Activated CD4-positive, alpha-beta T cell treated with anti-CD3 and anti-CD28 coated beads, Interleukin-2, Interleukin-4, amounts not matched to agents 100 ng/mL and 50 ng/mL, durations not matched to agents 16 hours and 8 hours (primary cell): Measurements from ENCODE around the gene LIMK2.
"Not testable (repeated sequence)": the region's sequence is repeated elsewhere in the genome, so short reads cannot be mapped to it uniquely, and the experiment has no call there.

ENCODE experiments used
- DNase-seq: peaks from one replicate; pipeline ENCODE4 v3.0.0-alpha.2; 2020; ENCODE audit warnings: low spot score

LIMK2 gene

DNA sequence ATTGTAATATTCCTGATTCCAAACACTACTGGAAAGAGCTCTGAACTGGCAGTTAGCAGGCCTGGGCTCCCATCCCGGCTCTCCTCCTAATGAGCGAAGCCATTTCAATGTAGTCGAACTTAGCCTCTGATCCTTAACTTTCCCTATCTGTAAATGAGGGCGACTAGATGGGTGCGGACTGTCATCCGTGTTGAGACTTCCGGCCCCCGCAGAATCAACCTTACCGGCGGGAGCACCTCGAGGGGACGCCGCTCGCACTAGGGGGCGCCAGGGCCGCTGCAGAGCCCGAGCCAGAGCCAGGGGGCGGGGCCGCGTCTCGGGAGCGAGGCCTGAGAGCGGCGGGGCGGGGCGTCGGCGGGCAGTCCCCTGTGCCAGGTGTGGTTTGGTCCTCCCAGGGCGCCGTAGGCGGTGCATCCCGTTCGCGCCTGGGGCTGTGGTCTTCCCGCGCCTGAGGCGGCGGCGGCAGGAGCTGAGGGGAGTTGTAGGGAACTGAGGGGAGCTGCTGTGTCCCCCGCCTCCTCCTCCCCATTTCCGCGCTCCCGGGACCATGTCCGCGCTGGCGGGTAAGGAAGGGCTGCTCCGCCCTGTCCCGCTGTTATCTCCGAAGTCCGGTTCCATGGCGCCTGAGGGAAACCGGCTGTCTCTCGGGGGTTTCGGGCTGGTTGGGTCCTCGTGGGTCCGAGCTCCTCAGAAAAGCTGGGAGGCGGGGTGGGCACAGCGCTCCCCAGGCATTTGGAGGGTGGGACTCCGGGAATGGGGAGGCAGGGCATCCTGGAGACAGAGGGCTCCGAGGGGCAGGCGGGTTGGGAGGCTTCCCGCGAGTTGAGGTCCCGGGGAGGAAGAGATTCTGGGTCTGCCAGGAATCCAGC is at the start of gene LIMK2:
TSS of gene LIMK2 (plus strand) at position 437 of the 869 bp plus-strand sequence. CDS start at position 548, 111 bp downstream.
- DNase-seq: peak; percentile 96

DNA sequence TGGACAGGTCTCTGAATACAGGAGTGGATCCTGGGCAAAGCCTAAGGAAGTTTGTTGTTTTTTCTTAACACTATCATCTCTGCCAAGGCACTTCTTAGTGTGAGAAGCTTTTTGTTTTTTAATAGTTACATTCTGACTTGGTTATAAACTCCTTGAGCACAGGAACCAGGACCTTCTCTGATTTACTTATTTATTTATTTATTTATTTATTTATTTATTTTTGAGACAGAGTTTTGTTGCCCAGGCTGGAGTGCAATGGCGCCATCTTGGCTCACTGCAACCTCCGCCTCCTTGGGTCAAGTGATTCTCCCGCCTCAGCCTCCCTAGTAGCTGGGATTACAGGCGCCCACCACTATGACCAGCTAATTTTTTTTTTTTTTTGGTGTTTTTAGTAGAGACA is 41.1 kb upstream of the LIMK2 start:
- no peak for DNase-seq

DNA sequence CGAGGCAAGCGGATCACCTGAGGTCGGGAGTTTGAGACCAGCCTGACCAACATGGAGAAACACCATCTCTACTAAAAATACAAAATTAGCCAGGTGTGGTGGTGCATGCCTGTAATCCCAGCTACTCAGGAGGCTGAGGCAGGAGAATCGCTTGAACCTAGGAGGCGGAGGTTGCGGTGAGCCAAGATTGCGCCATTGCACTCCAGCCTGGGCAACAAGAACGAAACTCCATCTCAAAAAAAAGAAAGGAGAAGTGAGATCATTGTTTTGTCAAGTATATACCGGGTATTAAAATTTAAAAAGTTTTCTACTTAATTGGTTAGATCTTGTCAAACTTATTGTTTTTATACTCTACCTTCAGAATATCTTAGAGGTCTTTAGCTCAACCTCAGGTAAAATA is 40.4 kb upstream of the LIMK2 start:
- DNase-seq: not testable (repeated sequence)

DNA sequence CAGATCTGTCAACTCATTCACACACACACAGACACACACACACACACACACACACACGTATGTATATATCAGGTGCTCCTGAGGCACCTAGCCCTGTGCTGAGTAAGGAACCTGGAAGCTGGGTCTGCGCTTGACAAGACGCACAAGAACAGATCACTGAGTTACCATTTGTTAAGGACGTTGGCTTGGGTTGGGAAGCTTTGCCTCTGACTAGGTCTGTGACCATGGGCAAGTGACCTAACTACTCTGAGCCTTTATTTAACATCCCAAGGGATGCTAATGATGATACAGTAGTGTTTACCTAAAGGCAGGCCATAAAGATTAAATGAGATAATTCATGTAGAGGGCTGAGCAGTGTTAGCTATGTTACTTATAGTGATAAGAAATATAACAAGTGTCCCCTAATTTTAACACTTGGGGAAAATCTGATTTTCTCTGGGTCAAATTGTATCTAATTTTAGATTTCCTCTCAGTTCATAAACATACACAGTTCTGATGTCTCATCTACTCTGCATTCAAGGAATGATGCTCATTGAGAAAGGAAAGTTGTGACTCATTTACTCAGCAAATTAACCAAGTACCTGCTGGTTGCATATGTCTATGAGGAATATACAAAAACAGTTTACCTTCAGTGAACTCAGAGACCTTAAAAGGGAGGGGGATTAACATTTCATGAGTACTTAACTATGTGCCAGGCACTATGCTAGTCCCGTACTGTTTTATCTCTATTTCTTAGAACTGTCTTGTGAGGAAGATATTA is 38.5 kb upstream of the LIMK2 start:
- peak; percentile 41 for DNase-seq

DNA sequence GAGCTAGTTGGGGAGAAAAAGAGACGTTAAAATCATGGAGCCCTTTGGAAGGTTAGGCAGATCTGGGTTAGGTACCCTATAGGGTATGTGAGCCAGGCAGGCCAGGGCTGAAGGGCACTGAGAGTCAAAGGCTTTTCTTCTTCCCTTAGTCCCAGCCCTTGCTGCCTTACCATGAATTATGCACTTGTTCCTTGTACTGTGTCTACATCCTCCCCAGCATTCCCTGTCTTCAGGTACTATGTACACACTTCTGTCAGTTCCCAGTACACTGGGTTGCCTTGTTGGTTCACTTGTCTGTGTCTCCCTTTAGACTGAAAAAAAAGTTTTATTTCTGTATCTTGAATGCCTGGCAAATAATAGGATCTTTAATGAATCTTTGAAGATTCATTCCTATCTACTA is 35.2 kb upstream of the LIMK2 start:
- no peak for DNase-seq

DNA sequence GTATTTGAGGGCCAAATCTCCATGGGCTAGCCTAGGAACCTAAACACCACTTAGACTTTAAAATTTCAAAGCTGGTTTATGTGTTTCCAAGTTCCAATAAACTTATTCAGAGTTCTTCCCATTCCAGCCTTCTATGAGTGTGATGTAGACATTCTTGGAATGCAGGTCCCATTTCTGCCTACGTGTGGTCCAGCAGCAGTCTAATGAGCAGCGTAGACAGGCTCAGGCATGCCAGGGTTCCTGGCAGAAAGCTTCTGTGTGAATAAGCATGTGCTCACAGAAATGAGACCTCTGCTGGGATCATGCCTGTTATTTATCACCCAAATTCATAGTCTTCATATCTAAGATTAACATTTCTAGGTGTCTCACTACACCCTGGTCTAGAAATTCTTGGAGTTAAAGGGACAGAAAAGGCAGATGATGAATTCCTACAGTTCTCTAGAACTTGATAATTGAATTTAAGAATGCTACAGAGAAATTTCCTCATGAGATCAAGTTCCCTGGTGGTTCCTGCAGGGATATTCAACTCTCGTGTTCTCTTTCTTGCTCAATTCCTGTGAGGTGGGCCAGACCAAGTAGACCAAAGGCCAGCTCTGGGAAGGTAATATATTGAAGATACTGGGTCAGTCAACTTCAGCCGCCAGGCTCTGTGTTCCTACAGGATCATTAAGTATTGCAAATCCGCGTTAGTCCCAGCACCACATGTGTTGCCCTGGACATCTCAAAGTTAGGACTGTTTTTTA is 34.5 kb upstream of the LIMK2 start:
- no peak for DNase-seq

DNA sequence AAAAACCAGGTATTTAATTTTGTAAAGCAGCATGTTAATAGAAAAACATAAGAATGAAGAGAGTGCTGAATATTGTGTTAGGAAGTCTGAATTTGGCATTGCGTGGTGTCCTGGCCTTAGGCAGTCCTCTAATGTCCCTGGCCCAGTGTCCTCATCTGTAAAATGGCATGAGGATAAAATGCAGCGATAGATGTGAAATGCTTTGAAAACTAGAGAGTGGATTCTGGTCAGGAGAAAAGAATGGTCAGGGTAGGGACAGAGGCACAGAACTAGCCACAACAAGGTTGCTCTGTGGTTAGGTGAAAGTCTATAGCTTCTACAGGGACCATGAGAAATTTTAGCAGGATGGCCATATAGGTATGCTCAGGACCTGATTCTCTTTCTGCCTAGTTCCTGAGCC is 33.2 kb upstream of the LIMK2 start:
- no peak for DNase-seq

DNA sequence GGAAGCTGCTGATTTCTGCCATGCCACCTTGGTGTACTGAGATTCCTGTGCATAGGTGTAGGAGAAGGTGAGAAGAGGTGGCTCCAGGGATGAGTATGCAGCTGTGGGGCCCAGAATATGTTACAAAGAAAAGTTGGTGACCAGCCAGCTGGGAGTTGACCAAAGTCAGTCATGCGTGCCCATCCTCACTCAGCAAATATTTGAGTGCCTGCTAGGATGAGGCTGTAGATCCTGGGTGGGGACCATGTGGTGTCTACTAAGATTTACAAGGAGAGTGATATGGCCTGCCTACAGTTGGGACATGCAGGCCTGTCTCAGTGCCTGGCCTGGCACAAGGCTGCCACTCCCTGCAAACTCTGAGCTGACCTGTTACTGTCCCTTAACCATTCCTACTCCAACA is 32.8 kb upstream of the LIMK2 start:
- no peak for DNase-seq

DNA sequence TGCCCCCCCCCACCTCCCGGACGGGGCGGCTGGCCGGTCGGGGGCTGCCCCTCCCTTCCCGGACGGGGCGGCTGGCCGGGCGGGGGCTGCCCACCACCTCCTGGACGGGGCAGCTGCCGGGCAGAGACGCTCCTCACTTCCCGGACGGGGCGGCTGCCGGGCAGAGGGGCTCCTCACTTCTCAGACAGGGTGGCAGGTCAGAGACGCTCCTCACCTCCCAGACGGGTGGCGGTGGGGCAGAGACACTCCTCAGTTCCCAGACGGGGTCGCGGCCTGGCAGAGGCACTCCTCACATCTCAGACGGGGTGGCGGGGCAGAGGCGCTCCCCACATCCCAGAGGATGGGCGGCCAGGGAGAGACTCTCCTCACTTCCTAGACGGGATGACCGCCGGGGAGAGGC is 28.1 kb upstream of the LIMK2 start:
- no peak for DNase-seq

DNA sequence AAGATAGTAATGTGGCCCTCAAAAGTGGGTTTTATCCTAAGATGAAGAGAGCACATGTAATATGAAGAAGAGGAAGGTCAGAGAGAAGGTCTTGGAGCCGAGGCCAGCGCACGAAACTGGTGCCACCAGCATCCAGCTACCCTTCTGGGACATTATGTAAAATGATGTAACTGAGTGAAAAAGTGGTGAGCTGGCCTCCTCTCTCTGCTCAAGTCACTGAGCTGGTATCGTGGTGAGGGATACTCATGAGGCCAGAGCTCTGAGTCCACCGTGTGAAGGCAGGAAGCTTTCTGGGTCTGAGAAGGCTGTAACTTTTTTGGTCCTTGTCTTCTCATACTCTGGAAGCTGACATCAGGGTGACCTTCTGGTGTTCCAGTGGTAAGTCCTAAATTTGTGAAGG is 27.0 kb upstream of the LIMK2 start:
- no peak for DNase-seq

DNA sequence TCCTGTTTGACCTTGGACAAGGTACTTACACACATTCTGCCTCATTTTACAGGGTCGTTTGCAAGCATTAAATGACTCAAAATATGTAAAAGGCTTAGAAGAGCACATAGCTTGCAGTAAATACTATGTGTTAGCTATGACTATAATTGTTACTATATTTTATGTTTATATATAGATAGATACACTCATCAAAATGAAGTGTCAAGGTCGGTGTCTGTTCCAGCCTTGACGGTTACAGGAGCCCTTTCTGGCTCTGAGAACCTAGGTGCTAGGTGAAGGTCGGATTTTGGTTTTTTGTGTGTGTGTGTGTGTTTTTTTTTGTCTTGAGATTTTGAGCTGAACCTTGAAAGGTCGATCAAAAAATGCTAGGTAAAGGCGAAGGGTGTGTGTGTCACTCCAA is 24.5 kb upstream of the LIMK2 start:
- no peak for DNase-seq

DNA sequence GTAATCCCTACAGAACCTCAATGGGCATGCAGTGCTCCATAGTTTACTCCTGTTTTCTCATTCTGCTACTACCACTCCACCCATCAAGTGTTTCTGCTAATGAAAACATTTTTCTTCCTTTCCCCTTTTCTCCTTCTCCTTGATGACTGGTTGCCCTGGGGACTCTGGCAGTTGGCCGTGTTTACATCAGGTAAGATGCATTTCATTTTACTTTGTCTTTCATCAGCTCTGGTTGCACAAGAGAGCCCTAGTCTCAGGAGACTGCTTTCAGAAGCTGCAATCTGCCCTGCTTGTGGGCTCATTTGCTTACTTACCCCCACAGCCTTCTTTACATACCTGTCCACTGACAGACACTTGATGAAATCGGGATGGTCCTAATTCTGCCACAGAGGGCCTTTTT is 19.6 kb upstream of the LIMK2 start:
- no peak for DNase-seq

DNA sequence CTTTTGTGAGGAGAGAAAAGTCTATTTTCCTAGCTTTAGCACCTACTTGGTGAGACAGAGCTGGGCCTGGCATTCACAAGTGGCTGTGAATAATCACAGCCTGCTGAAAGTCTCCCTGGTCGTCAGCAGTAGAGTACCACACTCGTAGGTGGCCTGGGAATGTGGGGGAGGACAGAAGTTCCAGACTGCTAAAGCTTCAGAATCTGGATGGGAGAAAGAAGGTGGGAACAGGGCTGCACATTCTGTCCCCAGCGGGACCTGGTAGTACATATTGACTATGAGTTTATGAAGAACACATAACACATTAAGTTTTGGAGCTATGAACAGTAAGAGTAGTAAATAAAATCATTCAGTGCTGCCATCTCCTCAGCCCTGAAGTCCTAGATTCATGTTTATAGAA is 19.0 kb upstream of the LIMK2 start:
- no peak for DNase-seq

DNA sequence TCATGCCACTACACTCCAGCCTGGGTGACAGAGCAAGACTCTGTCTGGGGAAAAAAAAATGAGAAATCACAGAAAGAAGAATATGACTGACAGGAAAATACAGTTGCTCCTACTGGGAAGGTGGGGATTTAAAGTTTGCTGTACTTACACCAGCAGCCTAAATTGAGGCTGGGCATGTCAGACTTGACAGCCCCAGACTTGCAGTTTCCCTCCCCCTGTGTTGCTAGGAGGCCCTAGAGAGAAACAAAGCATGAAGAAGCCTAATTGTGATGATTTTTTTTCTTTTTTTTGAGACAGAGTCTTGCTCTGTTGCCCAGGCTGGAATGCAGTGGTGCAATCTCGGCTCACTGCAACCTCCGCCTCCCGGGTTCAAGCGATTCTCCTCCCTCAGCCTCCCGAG is 17.4 kb upstream of the LIMK2 start:
- not testable (repeated sequence) for DNase-seq

DNA sequence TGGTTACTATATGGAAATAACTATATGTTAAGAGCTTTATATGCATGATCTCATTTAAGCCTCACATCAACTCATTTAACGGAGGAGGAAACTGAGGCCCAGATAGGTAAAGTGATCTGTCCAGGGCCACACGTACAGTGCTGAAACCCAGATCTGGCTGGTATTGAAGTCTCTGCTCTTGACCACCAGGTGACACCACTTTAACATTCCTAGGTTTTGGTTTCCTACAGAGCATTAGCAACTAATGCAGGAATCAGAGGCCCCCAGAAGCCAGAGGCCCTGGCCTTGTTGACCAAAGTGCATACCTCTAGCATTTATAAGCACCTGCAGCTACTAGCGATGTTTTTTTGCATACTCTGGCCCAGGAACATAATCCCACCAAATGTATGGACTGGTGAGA is 12.9 kb upstream of the LIMK2 start:
- no peak for DNase-seq

DNA sequence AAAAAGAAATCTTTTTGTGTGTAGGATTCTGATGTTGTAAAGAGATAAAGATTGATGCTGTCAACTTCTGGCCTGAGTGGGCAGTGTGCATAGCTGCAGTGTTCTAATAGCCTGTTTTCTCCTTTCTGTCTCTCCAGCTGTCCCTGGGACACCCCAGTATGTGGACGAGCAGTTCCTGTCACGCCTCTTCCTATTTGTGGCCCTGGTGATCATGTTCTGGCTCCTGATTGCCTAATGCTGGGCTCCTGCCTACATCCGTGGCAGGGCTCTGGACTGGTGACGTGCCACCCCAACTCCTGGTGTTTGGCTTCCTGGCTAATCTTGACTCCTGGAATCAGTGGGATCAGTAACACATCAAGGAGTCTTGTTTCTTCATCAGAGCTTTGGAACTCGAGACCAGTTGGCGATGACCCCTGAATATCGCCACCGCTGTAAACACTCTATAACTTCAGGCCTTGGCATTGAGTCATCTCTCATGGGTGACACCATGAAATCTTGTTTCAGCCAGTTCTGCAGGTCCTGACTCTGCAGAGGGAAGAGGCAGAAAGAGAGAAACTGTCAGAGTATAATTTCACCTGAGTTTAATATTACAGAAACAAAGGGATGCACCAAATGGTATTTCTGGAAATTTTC is 7.6 kb upstream of the LIMK2 start:
- DNase-seq: not testable (repeated sequence)

DNA sequence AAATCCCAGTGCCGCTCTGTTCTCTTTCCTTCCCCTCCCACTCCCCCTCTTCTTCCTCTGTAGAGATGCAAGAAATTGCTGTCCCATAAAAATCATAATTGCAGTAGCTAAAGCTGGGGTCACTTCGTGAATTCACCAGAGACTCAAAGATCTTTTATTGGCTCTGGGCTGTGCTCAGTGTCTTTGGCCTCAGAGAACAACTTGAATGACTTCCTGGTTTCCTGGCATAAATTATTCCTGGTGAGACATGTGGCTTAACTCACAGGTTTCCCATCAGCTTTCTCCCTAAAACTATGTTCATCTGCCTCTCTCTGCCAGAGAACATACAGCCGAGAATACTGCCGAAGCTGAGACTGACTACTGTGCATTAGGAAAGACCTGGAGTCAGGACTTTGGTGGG is 7.0 kb upstream of the LIMK2 start:
- not testable (repeated sequence) for DNase-seq

DNA sequence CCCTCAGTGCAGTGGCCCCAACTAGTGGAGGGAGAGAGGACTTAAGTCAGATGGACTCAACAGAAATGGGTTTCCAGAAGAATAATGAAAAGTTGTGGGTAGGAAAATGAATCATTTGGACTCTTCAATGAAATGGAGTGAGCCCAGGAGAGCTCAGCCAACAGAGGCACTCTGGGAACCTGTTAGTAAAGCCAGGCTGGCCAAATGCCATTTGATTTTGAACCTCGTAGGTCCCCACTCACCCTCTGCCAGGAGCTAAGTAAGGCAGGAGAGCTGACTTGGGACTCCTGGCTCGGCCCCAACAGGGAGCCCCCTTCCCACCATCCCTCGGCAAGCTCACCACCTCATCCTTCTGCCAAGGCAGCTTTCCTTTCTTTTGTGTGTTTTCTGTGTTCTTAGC is 5.6 kb upstream of the LIMK2 start:
- not testable (repeated sequence) for DNase-seq

DNA sequence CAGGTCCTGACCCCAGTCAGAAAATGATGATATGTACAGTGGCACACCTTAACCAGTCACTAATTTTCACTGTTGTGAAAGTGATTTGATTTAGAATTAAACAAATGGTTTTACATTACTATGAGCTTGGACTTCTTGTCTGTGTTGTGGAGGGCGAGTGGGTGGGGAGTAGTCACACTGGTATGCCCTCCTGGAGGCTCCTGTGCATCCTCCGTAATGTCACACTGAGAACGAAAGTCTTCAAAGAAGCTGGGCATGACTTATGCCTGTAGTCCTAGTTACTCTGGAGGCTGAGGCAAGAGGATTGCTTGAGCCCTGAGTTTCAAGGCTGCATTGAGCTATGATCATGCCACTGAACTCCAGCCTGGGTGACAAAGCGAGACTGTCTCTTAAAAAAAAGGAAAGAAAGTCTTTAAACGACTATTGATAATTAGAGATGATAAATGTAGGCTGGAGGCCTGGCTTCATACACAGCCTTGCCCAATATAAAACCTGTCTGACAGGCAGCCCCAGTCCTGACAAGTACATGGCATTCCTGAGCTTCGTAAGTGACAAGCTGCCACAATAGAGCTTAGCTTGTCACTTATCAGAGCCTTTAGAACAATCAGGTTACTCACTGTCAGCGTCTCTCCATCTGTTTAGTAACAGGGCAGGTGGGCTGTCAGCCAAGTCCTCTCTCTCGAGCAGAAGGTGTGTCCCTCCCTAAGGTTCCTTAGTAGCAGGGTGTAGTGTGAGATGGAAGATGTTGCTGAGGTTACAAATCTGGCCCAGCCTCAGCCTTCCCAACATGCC is 5.0 kb upstream of the LIMK2 start:
- DNase-seq: no peak

DNA sequence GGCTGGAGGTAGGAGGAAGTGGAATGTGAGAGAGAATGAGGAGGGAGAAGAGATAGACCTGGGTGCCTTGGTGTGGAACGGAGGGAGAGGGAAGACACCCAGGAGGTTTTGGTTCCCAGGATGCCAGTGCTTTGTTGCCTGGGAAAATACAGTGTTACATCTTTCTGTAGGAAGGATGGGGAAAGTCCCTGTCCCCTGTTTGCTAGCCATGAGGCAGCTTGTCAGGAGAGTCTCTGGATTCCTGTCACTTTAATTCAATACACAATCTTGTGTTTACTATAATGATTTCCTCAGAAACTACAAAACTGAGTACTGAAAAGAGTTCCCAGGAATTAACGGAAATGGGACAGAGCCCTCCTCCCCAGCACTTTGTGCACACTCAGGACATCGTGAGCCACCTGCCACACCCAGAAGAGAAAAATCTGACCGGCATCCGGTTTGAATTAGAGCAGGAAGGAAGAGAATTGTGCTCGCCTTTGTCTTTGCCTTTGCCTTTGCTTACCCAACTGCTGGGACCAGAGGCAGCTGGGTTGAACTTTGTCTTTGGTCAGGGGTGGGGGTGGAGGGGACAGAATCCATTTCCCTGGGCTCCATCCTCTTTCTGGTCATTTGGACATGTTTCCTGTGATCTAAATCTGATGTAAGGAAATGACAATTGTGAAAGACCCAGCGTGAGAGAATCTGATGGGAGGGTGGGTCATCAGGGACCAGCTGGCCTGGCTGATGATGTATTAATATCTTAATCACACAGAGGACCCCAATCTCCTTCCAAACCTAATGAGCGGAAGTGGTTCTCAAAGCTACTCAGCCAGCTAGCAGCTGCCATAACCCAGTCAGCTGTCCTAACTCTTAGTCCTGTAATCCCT is 1.3 kb upstream of the LIMK2 start:
- peak; percentile 41 for DNase-seq
